ENCODE results near the gene NRXN3.

DNA sequence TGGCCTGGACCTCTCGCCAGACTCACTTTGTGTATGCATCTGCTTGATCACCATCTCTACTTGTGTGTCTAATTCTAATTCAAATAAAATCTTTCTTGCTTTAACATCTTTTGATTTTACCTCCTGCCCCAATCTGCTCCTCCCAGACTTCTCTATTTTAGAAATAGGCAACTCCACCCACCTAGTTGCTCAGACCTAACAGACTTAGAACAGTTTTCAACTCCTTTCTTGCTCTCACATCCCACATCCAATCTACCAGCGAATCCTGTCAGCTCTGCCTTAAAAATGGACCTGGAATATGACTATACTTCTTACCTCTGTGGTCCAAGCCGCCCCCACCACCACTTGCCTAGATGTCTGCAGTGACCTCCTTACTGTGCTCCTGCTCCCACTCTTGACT lies 18.7 kb downstream of the NRXN3 start:
- TF ChIP-seq EP300 (IDR thresholded peaks at IDR 0.05; ENCODE audit: low read depth in 2 of 2, low read length in 2 of 2): no peak
- TF ChIP-seq EP300 (CRISPR knock-in tag; IDR thresholded peaks at IDR 0.05; ENCODE audit: borderline replicate concordance): no peak
- no peak for TF ChIP-seq CBFB (CRISPR knock-in tag; IDR thresholded peaks at IDR 0.05)
- TF ChIP-seq CBX5 (CRISPR knock-in tag; IDR thresholded peaks at IDR 0.05; ENCODE audit: borderline replicate concordance): no peak
- no peak for TF ChIP-seq BRF2 (CRISPR knock-in tag; IDR thresholded peaks at IDR 0.05)
- TF ChIP-seq JUNB (CRISPR knock-in tag; IDR thresholded peaks at IDR 0.05; ENCODE audit: borderline replicate concordance): no peak
- no peak for TF ChIP-seq POLR2A (IDR thresholded peaks at IDR 0.05; ENCODE audit: insufficient read depth in 1 of 2, low read depth in 2 of 2, low read length in 2 of 2)
- TF ChIP-seq ZNF512 (CRISPR knock-in tag; IDR thresholded peaks at IDR 0.05): no peak
- no peak for TF ChIP-seq RAD21 (CRISPR knock-in tag; IDR thresholded peaks at IDR 0.05)
- TF ChIP-seq, protein P1, sequence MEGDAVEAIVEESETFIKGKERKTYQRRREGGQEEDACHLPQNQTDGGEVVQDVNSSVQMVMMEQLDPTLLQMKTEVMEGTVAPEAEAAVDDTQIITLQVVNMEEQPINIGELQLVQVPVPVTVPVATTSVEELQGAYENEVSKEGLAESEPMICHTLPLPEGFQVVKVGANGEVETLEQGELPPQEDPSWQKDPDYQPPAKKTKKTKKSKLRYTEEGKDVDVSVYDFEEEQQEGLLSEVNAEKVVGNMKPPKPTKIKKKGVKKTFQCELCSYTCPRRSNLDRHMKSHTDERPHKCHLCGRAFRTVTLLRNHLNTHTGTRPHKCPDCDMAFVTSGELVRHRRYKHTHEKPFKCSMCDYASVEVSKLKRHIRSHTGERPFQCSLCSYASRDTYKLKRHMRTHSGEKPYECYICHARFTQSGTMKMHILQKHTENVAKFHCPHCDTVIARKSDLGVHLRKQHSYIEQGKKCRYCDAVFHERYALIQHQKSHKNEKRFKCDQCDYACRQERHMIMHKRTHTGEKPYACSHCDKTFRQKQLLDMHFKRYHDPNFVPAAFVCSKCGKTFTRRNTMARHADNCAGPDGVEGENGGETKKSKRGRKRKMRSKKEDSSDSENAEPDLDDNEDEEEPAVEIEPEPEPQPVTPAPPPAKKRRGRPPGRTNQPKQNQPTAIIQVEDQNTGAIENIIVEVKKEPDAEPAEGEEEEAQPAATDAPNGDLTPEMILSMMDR (CRISPR knock-in tag; IDR thresholded peaks at IDR 0.05): no peak
- no peak for TF ChIP-seq KDM4B (CRISPR knock-in tag; IDR thresholded peaks at IDR 0.05)
- no peak for TF ChIP-seq REST (IDR thresholded peaks at IDR 0.05; ENCODE audit: borderline replicate concordance in 1 of 2, low read depth in 1 of 2, low read length in 2 of 2)
- no peak for TF ChIP-seq ZNF614 (CRISPR knock-in tag; IDR thresholded peaks at IDR 0.05; ENCODE audit: borderline replicate concordance)
- TF ChIP-seq KLF9 (CRISPR knock-in tag; IDR thresholded peaks at IDR 0.05; ENCODE audit: low read depth): no peak
- no peak for TF ChIP-seq KLF16 (CRISPR knock-in tag; IDR thresholded peaks at IDR 0.05)

Data from HepG2 (cell line).